Neuronal stem cell (in vitro differentiated cells): Measurements from ENCODE around the gene SLC39A11.

Experiments used
- DNase-seq: peaks from one replicate; pipeline ENCODE4 v3.0.0-alpha.2; 2013; ENCODE audit warnings: low spot score
- H2AFZ ChIP-seq: one replicate; pipeline ENCODE4 v1.6.1; 2013; ENCODE audit warnings: mild to moderate bottlenecking, low read length, inconsistent platforms
- H2AK5ac ChIP-seq: 2 replicates; pipeline ENCODE4 v1.6.1; 2013; ENCODE audit warnings: low read depth, mild to moderate bottlenecking, inconsistent platforms, low read length, moderate library complexity, mixed read lengths
- H2BK120ac ChIP-seq: 2 replicates; pipeline ENCODE4 v1.6.1; 2013; ENCODE audit warnings: low read depth, mild to moderate bottlenecking, inconsistent platforms, low read length, moderate library complexity, mixed read lengths
- H2BK12ac ChIP-seq: one replicate; pipeline ENCODE4 v1.6.1; 2013; ENCODE audit warnings: low read length, inconsistent platforms
- H2BK15ac ChIP-seq: 2 replicates; pipeline ENCODE4 v1.6.1; 2013; ENCODE audit warnings: mild to moderate bottlenecking, low read length, inconsistent platforms, mixed read lengths
- H2BK5ac ChIP-seq: one replicate; pipeline ENCODE4 v1.6.1; 2013; ENCODE audit warnings: inconsistent platforms, mild to moderate bottlenecking, low read length, moderate library complexity
- H3K14ac ChIP-seq: one replicate; pipeline ENCODE4 v1.6.1; 2013; ENCODE audit warnings: low read length, inconsistent platforms
- H3K18ac ChIP-seq: 2 replicates; pipeline ENCODE4 v1.6.1; 2013; ENCODE audit warnings: low read length, inconsistent platforms
- H3K23ac ChIP-seq: 2 replicates; pipeline ENCODE4 v1.6.1; 2013; ENCODE audit warnings: low read depth, mild to moderate bottlenecking, mixed read lengths, low read length, inconsistent platforms; ENCODE audit not compliant: poor library complexity
- H3K27ac ChIP-seq: replicated peaks from 3 replicates; pipeline ENCODE4 v1.5.1; 2013; ENCODE audit warnings: low read length, inconsistent platforms
- H3K27me3 ChIP-seq, 3 experiments: 2 replicates each; pipeline ENCODE4 v1.6.1; 2013; ENCODE audit warnings: low read length in 3 of 3, mild to moderate bottlenecking in 2 of 3, inconsistent platforms in 1 of 3, low read depth in 1 of 3, mixed read lengths in 1 of 3, moderate library complexity in 1 of 3; ENCODE audit not compliant: control insufficient read depth in 3 of 3, insufficient read depth in 3 of 3
- H3K36me3 ChIP-seq, 2 donors: replicated peaks in 1 of 2; 2 replicates each; pipeline ENCODE4 v1.6.1; 2013; ENCODE audit warnings: low read length in 2 of 2; ENCODE audit not compliant: control insufficient read depth in 2 of 2, insufficient read depth in 2 of 2
- H3K4ac ChIP-seq: 2 replicates; pipeline ENCODE4 v1.6.1; 2013; ENCODE audit warnings: inconsistent platforms, mild to moderate bottlenecking, low read length, moderate library complexity
- H3K4me1 ChIP-seq, 2 donors: 1 replicate in 1 of 2; 2 replicates in 1 of 2; pipeline ENCODE4 v1.6.1; 2013; ENCODE audit warnings: low read length in 2 of 2, low read depth in 1 of 2; ENCODE audit not compliant: control insufficient read depth in 2 of 2, insufficient read depth in 1 of 2
- H3K4me2 ChIP-seq: one replicate; pipeline ENCODE4 v1.6.1; 2013; ENCODE audit warnings: mild to moderate bottlenecking, low read length, inconsistent platforms; ENCODE audit not compliant: insufficient read depth, poor library complexity, severe bottlenecking
- H3K4me3 ChIP-seq, 2 donors: 2 replicates each; pipeline ENCODE4 v1.5.1; 2013; ENCODE audit warnings: low read length in 2 of 2, mild to moderate bottlenecking in 2 of 2, inconsistent platforms in 1 of 2, moderate library complexity in 1 of 2
- H3K79me1 ChIP-seq: one replicate; pipeline ENCODE4 v1.6.1; 2013; ENCODE audit warnings: low read depth, mild to moderate bottlenecking, inconsistent platforms, low read length, moderate library complexity
- H3K9ac ChIP-seq: one replicate; pipeline ENCODE4 v1.6.1; 2013; ENCODE audit warnings: mild to moderate bottlenecking, low read depth, low read length, inconsistent platforms; ENCODE audit not compliant: poor library complexity
- H3K9me3 ChIP-seq, 2 donors: replicated peaks in 1 of 2; 2 replicates each; pipeline versions ENCODE3 to v1.6.1; 2013; ENCODE audit warnings: low read length in 2 of 2, mild to moderate bottlenecking in 2 of 2, inconsistent platforms in 1 of 2, low read depth in 1 of 2, mixed read lengths in 1 of 2, moderate library complexity in 1 of 2; ENCODE audit not compliant: control insufficient read depth in 2 of 2, insufficient read depth in 1 of 2
- H4K8ac ChIP-seq: one replicate; pipeline ENCODE4 v1.6.1; 2013; ENCODE audit warnings: low read depth, mild to moderate bottlenecking, inconsistent platforms, low read length, moderate library complexity
- H4K91ac ChIP-seq: one replicate; pipeline ENCODE4 v1.6.1; 2013; ENCODE audit warnings: low read length, low read depth, mild to moderate bottlenecking, inconsistent platforms; ENCODE audit not compliant: poor library complexity
- WGBS, 2 donors: extraction: QIAGEN DNeasy Blood & Tissue Kit; methylation state at CpG; one replicate each; pipeline ENCODE4 v1.1.7; 2013; ENCODE audit warnings: missing lambda C conversion rate in 2 of 2, mixed read lengths in 1 of 2; ENCODE audit not compliant: insufficient read length in 2 of 2, insufficient replicate concordance in 1 of 2; ENCODE audit errors: extremely low coverage in 2 of 2; 5-methylcytosine and 5-hydroxymethylcytosine counted together

SLC39A11 gene

DNA sequence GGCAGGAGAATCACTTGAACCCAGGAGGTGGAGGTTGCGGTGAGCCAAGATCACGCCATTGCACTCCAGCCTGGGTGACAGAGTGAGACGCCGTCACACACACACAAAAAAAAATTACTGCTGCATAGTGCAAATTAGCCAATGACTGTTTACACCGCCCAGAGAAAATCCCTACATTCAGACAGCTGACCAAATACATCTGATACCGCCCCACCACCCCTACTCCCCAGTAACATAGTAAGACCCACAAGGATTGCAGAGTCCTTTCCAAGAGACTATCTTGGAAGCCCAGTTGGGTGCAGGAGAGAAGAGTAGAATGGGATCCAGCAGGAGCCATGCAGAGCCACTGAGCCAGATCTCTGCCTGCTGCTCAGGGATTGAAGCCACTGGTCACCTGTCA, 63.5 kb downstream of the SLC39A11 start:
- no peak overlapping the region for H3K27ac ChIP-seq
- no peak overlapping the region for H3K23ac ChIP-seq
- peaks cover 0 to 4% of the 10 kb centered on the region in 2 donors for H3K4me1 ChIP-seq
- no peak overlapping the region for H2BK5ac ChIP-seq
- no peak overlapping the region for H4K8ac ChIP-seq
- no peak overlapping the region for H2AK5ac ChIP-seq
- H4K91ac ChIP-seq, result no peak overlapping the region
- H3K79me1 ChIP-seq, result no peaks in the 10 kb centered on the region
- H3K9me3 ChIP-seq, result peaks cover 0 to 2% of the 10 kb centered on the region in 2 donors
- no peak overlapping the region for H3K9ac ChIP-seq
- no CpG with 5 or more reads among the region's 6 CpGs for WGBS, 2 donors
- H3K36me3 ChIP-seq, result no peaks in the 10 kb centered on the region
- H2BK120ac ChIP-seq, result no peak overlapping the region
- H2BK12ac ChIP-seq, result no peak overlapping the region
- no peak overlapping the region for H2BK15ac ChIP-seq
- no peak overlapping the region for H3K4me2 ChIP-seq
- no peak overlapping the region for H3K18ac ChIP-seq
- no peaks in the 10 kb centered on the region for H3K27me3 ChIP-seq
- no peak for DNase-seq
- no peak overlapping the region for H2AFZ ChIP-seq
- H3K4me3 ChIP-seq, result no peak overlapping the region
- no peak overlapping the region for H3K4ac ChIP-seq
- no peak overlapping the region for H3K14ac ChIP-seq

DNA sequence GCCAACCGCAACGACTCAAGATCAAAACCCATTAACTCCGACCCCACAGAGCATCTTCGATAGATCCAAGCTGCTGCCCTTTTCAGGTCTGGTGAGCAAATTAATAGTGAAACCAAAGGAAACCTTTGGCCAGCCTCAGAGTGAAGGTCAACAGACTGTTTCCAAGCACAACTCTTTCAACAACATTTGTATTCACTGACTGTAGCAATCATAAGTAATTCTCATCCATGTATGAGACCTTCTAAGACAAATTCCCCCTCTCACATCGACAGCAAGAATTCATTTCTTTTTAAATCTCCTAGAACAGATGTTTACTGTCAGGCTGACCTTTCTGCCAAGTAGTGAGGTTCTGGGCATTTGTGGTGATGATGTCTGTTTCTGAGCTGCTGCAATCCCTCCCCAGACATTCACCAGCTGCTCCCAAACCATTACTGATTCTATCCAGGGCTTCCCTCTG, 64.2 kb downstream of the SLC39A11 start:
- no peak overlapping the region for H2AK5ac ChIP-seq
- no peak overlapping the region for H2BK120ac ChIP-seq
- no peak overlapping the region for H2BK15ac ChIP-seq
- WGBS, 2 donors, result no CpG with 5 or more reads among the region's 5 CpGs
- no peak overlapping the region for H3K18ac ChIP-seq
- no peak overlapping the region for H3K27ac ChIP-seq
- no peak overlapping the region for H3K4me3 ChIP-seq
- H3K4me2 ChIP-seq, result no peak overlapping the region
- no peaks in the 10 kb centered on the region for H3K79me1 ChIP-seq
- H2BK12ac ChIP-seq, result no peak overlapping the region
- H2BK5ac ChIP-seq, result no peak overlapping the region
- no peaks in the 10 kb centered on the region for H3K27me3 ChIP-seq
- H3K9ac ChIP-seq, result no peak overlapping the region
- peaks cover 0 to 4% of the 10 kb centered on the region in 2 donors for H3K4me1 ChIP-seq
- H3K4ac ChIP-seq, result no peak overlapping the region
- peaks cover 0 to 2% of the 10 kb centered on the region in 2 donors for H3K9me3 ChIP-seq
- H3K14ac ChIP-seq, result no peak overlapping the region
- no peak overlapping the region for H2AFZ ChIP-seq
- H3K36me3 ChIP-seq, result no peaks in the 10 kb centered on the region
- H4K8ac ChIP-seq, result no peak overlapping the region
- H3K23ac ChIP-seq, result no peak overlapping the region
- no peak for DNase-seq
- H4K91ac ChIP-seq, result no peak overlapping the region

DNA sequence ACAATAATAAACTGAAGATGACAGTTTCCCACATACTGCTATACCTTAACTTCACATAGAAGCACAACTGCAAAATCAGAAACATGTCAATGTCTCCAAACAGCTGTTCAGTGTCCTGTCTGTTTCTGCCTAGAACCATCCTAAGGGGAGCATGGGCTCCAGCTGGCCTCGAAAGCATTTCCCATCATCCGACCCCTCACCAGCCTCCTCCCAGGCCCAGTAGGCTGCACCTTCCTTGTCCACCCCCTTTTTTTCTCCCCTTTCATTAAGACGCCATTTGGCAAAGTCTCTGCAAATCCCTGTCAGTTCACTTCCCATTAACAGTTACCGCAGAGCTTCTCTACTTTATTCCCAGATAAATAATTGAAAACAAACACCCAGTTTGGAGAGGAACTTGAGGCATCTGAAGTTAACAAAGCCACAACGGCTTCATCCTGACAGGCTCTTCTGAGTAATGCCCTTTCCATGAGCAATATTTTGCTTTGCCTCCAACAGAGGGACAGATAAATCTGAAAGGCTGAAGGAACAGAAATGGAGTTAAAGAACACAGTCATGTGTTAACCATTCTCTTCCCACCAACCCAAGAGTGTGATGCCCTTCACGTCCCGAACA, 65.3 kb downstream of the SLC39A11 start:
- Histone ChIP-seq H3K27me3 (no peaks in the 10 kb centered on the region), H2BK120ac (no peak overlapping the region), H2BK15ac (no peak overlapping the region), H2BK12ac (no peak overlapping the region), H3K79me1 (no peaks in the 10 kb centered on the region), H2AK5ac (no peak overlapping the region), H3K4ac (no peak overlapping the region), H2BK5ac (no peak overlapping the region), H4K91ac (no peak overlapping the region), H2AFZ (no peak overlapping the region), H3K27ac (no peak overlapping the region), H3K4me1 (peaks cover 0 to 4% of the 10 kb centered on the region in 2 donors), H3K4me3 (no peak overlapping the region), H3K9ac (no peak overlapping the region), H3K23ac (no peak overlapping the region), H3K36me3 (no peaks in the 10 kb centered on the region), H4K8ac (no peak overlapping the region), H3K14ac (no peak overlapping the region), H3K4me2 (no peak overlapping the region), H3K18ac (no peak overlapping the region), H3K9me3 (peaks cover 0 to 2% of the 10 kb centered on the region in 2 donors)
- WGBS, 2 donors, result no CpG with 5 or more reads among the region's 7 CpGs
- no peak for DNase-seq

DNA sequence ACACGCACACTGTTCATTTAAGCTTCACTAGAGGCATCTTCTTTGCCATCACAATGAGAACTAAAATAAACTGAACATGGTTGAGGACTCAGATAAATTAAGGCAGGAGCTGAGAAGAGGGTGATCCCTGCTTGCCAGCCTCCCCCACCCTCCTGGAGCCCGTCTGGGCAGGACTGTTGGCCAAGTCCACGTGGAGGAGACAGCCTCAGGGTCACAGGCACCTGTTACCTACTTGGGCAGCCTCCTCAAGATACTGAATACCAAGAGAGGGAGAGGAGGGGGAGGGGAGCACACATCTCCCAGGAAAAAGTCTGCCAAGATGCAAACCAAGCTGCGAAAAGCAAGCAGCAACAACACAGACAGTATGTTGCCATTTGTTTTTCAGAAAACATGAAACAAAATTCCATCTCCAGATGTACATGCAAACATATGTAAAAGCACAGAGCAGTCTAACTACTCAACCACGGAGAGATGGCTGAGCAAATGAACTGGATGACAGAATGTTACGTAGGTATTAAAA, 67.4 kb downstream of the SLC39A11 start:
- Histone ChIP-seq H2AFZ (no peak overlapping the region), H3K4me1 (peaks cover 0 to 2% of the 10 kb centered on the region in 2 donors), H3K23ac (no peak overlapping the region), H3K79me1 (no peaks in the 10 kb centered on the region), H3K4me3 (no peak overlapping the region), H2BK15ac (no peak overlapping the region), H3K9ac (no peak overlapping the region), H2BK120ac (no peak overlapping the region), H3K18ac (no peak overlapping the region), H2BK5ac (no peak overlapping the region), H3K4ac (no peak overlapping the region), H3K4me2 (no peak overlapping the region), H3K27ac (no peak overlapping the region), H4K8ac (no peak overlapping the region), H3K27me3 (no peaks in the 10 kb centered on the region), H2AK5ac (no peak overlapping the region), H3K9me3 (no peaks in the 10 kb centered on the region), H3K14ac (no peak overlapping the region), H4K91ac (no peak overlapping the region), H3K36me3 (no peaks in the 10 kb centered on the region), H2BK12ac (no peak overlapping the region)
- no peak for DNase-seq
- WGBS, 2 donors, result no CpG with 5 or more reads among the region's 6 CpGs
